HG03196 (cell line): ENCODE measurements around the gene CCDC85A.

ENCODE experiments used
- ATAC-seq: cut with Tn5 transposase; IDR thresholded peaks from one replicate; pipeline ENCODE4 v1.9.1; 2021; ENCODE audit not compliant: unreplicated experiment

The CCDC85A gene

DNA sequence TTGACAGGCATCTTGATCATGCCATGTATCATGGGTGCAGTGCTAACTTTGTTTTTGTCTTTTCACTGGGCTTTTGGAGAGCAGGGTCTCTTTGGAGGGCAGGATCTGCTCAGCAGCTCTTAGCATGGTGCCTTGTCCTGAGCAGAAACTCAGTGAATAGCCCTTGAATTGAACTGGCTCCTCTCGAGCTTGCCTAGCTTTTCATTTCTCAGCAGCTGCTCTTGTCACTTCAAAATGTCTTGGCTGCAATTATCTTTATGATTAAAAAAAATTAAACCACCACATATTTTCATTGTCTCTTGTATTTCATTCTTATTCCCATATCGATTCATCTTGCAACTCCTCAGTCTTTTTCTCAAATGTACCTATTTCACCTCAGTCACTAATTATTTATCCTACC, 50.5 kb downstream of the CCDC85A start:
- no peak for ATAC-seq

DNA sequence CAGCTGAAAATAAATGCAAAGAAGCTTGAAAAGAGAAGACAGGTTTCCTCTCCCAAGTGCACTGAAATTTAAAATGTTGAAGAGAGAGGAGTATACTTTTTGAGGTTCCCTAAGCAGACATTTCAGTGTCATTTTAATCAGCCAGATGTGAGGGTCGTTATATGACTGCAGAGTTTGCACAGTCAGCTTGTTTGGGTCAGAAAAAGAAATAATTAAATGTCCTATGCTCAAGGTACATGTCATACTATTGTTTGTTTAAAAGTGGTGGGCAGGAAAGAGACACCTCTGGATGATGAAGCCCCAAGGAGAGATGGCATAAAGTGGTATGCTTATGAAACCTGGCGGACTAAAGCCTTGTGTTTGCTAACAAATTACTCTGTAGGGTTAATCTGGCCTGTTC, 55.2 kb downstream of the CCDC85A start:
- no peak for ATAC-seq

DNA sequence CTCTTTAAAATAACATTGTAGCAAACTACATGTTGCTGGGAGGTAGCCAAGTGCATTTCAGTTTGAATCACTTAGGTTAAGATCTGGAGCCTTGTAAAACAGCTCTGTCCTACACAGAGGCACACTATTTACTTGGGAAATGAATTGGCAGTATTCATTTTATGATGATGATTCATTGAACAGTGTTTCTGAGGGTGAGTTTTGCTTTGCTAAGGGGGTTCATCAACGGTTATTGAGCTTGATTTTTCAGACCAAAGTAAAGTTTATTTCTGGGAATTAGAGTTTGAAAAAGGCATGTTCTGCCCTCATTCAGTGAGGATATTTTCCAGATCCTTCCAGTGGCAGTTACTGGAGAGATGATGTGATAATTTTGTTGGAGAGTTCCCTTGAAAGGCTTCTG, 55.6 kb downstream of the CCDC85A start:
- no peak for ATAC-seq

DNA sequence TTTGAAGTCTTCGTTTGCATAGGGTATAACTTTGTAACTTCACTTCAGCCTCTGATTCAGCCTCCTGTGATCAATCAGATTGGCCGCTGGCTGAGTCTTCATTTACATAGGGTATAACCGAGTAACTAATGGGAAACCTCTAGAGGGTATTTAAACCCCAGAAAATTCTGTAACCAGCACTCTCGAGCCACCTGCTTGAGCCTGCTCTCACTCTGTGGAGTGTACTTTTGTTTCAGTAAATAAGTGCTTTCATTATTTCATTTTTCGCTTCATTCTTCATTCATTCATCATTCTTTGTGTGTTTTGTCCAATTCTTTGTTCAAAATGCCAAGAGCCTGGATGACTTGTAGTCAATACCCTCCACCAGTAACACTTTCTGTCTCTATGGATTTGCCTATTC, 56.4 kb downstream of the CCDC85A start:
- ATAC-seq, result no peak

DNA sequence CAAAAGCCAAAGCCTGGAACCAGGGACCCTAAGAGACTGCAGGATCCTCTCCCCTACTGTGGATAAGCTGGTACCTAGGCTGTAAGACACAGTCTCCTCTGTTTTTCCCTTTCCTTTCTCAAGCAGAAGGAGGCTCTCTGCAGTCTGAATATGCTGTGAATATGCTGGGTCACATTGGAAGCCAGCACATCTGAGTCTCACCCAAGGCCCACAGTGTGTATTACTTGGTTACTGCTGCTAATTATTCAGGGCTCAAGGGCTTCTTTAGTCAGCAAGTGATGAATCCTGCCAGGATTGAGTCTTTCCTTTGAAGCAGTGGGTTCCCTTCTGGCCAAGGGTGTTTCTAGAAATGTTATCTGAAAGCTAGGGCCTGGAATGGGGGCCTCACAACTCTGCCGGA, 60.7 kb downstream of the CCDC85A start:
- no peak for ATAC-seq

DNA sequence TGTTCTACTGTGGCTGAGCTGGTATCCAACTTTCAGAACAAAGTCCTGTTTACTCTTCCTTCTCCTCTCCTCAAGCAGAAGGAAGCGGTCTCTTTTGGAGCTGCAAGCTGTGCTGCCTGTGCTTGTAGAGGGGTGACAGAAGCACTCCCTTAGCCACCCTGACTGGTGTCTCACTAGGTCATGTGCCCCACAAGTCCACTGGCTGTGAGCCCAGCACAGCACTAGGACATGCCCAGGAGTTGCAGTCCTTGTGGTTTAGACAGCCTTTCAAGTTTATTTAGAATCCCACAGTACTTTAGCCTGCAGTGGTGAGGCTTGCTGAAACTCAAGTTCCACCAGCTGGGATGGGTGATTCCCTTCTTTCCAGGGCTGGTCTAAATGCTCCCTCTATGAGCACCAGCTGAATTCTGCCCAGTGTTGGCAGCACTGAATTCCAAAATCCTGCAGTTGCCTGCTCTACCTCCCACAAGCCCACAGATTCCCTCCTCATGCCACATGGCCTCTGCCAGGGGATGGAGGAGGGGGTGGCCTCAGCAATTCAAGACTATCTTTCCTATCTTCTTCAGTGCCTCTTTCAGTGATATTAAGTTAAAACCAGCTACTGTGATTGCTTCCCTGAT, 61.2 kb downstream of the CCDC85A start:
- no peak for ATAC-seq

DNA sequence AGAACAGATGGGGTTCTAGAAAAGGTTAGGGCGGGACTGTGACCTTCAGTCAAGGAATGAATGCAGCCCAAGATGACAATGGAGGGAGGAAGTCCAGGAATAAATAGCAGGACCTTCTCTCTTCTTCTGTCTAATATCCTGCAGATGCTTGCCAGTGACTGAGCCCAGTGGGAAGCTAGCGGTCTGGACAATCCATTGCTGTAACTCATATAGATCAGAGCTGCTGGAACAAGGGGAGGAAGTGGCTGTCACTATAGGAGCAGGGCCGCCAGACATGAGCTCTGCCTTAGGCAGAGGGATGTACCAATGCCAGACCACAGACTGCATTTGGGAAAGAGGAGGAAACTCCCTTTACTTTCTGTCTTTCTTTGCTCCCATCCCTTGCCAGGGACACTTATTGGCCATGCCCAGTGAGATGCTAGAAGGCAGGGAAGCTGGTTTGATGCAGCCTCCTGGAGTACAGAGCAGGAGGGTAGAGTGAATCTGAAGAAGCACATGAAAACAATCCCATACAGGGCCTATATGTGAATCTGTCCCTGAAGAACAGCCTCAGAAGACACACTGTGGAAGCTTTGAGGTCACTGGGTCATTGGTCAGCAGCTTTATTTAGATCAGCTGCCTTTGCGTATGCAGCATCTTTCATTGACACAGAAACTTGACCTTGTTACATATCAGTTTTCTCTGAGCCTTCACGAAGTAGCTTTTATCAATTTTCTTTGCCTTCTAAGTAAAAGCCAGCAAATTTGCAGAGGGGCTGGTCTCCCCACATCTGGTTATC, 65.4 kb downstream of the CCDC85A start:
- no peak for ATAC-seq

DNA sequence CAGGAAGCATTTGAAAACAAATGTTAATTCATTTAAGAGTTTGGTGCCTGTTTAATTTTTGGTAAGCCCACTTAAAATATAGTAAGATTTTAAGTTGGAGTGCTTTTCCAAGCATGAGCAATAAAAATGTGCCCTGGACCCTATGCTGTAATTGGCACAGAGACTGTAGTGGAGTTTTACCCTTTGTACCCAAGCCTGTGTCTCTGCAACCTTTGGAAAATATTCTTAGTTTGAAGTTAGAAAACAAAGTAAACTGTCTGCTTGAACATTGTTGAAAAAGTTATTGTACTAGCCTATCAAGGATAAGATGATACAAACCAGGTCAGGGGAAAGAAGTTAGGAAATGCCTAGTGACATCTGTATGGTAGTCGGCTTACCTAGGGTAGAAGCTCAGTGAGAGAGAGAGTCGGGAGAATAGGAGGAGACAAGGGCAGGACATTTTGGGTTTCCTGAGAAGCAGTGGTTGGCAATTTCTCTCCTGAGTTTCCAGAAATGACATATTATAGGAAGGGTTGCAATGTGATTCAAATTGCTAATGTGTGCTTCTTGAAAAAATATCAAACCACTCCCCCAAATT, 66.5 kb downstream of the CCDC85A start:
- ATAC-seq, result no peak

DNA sequence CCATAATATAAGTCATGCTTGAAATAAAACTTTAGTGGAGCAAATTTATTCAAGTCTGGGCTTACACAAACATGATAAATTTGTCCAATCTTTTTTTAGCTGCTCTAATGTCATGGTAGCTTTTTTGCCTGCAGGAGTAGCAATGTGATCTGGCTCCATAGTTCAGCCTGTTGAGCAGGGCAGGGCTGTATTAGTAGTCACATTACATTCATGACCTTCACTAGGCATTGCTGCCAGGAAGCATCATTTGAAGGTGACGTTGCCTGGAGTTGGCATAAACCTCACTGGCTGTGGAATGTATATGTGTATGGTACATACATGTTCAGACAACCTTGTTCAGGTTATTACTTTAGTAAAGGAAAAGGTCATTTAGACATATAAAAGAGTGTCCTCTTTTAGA, 76.6 kb downstream of the CCDC85A start:
- no peak for ATAC-seq

DNA sequence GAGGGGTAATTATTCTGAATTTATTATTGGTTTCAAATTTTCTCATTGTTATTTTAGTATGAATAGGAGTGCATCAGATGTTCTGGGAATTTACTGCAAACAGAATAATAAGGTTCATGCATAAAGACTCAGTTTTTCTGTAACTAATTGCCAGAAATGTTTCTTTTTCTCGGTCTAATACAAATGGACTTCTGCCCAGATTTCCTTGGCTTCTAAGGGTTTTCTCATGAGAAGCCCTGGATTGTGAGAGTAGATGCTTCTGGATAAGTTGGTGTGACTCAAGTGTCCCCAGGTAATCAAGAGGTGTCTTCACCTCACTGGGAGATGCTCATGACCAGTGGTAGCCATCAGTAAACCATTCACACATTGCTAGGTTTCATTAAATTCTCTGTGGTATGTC, 78.5 kb downstream of the CCDC85A start:
- ATAC-seq, result no peak

DNA sequence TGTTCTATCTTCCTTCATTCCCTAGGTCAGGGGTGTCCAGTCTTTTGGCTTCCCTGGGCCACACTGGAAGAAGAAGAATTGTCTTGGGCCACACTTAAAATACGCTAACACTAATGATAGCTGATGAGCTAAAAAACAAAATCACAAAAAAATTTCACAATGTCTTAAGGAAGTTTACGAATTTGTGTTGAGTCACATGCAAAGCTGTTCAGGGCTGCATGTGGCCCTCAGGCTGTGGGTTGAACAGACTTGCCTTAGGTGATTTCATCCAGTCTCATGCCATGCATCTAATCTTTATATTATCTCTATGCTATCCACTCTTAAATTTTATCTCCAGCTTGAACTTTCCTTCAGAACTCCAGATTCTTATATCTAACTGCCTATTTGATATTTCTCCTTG, 80.1 kb downstream of the CCDC85A start:
- ATAC-seq, result no peak

DNA sequence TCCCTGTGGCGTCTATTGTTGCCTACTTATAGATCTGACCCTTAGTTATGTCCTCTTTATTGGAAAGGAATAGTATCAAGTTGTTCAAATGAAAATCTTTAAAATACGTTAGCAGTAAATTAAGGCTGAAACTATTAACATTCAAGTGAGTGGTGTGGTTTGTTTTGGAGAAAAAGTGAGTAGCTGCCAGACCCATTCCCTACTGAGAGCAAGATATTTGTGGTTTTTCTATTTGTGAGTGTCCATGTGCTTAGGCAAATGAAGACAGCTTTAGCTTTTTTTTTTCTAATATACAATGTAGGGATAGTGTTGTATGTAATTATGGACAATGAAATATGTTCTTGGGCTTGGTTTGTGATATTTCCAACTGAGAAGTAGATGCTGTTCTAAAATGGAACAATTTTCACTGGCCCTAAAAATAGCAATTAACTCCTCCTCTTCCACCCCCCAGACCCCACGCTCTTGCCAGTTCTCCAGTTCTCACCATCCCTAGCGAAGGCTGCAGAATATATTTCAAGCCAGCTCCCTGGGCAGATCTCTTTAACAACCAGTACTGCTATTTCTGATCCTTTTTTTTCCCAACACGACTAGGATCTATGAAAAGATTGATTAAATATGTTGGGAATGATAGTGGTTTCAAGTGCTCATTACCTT, 83.1 kb downstream of the CCDC85A start:
- no peak for ATAC-seq

DNA sequence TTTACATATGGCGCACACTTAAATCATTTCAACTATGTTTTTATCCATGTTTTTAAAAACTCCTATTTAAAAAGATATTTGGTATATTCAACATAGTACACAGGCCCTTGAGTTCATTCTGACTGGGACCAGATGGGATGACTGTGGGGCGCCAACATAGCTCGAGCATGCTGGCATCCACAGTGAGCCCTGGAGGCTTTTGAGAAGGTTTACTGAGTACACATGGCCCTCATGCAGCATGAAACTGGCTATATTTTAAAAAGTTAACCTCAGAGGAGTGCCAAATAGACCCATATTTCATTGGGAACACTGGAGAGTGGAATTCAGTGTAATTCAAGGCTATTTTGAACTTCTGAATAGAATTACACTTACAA, 83.6 kb downstream of the CCDC85A start:
- ATAC-seq, result no peak

DNA sequence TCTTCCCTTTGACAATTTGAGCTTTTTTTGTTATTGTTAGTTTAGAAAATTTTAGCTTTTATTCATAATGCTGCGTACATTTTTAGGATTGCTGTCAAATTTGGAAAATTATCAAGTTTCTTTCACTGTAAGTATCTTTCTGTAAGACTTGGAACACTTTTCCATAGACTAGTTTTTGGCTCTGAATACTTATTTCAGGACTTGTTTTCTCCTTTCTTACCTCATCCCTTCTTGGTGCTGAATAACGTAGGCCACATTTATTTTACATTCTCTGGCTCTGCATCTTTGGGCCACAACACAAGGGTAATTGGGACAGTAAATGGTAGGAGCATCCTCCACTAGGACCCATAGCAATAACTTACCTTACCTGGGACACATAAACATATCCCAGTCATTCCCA, 85.1 kb downstream of the CCDC85A start:
- no peak for ATAC-seq

DNA sequence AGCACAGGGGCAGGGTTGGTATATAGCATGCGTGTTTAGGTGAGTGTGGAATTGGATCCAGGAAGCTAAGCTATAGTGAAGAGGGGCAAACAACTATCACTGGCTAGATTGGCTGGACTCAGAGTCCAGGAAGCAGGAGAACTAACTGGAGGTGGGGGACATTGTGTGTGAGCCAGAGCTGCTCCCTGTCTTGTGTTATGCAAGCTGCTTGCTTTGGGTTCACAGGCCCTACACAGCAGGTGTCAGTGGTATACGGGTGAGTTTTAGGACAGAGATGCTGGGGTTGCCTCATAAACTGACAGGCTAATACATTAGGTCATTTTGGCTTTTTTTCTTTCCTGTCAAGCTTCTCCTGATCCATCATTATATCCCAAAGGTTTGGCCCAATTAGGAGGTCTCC, 87.5 kb downstream of the CCDC85A start:
- no peak for ATAC-seq

DNA sequence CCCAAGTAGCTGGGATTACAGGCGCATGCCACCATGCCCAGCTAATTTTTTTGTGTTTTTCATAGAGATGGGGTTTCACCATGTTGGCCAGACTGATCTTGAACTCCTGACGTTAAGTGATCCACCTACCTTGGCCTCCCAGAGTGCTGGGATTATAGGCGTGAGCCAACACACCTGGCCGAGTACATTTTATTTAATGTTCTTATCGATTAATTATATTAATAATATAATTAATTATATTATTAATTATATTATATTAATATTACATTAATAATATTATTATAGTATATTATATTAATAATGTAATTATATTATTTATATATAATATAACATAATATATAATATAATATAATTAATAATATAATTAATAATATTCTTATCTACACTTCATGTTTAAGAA, 101.4 kb downstream of the CCDC85A start:
- ATAC-seq, result no peak

DNA sequence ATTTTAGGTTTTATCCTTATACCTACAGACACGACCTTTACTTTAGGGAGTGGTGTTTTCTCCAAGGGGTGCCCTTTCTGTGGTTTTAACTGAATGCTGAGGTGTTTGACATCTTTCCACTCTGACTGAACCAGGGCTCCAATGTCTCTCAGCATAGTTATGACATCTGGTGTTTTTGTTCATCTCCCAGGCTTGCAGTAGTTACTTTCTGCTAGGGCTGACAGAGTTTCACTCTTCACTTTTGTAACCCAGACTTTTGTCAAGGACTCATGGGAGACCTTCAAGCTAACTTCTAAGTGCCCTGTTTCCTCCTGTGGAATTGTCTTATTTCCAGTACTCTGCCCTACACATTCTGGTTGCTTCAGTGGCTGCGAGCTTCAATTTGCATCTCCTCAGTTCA, 103.1 kb downstream of the CCDC85A start:
- no peak for ATAC-seq

DNA sequence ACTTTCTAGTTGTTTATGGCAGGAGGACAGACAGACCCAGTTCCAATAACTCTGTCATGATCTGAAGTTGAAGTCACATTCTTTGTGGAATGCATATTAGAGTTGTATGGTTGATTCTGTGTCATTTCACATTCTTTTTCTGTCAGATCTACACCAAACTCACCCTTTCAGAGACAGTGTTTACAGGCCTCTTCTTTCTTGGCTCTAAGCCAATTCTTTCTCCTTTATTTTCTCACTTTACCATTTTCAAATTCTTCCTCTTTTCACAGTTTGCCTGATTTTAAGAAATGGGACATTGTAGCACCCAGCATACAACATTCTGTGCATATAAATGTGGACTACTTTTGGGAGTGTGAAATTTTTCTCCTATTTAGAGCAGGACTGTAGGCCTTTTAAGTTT, 103.7 kb downstream of the CCDC85A start:
- ATAC-seq, result no peak

DNA sequence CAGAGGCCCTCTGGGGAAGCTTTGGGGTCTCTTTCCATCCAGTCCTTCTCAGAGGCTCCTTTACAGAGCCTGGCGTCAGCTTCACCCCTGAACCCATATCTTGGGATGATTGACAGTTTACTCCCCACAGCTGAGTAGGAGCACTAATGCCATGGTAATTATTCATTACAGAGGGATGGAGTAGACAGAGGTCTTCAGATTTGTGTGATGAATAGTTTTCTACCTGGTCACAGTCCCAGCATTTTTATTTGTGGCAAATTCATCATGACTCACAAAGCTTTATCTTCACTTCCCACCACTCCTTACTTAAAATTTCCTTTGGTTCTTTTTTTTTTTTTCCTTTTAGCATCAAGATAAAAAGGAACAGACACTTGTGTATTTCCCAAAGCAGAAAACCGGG, 104.2 kb downstream of the CCDC85A start:
- ATAC-seq, result no peak

DNA sequence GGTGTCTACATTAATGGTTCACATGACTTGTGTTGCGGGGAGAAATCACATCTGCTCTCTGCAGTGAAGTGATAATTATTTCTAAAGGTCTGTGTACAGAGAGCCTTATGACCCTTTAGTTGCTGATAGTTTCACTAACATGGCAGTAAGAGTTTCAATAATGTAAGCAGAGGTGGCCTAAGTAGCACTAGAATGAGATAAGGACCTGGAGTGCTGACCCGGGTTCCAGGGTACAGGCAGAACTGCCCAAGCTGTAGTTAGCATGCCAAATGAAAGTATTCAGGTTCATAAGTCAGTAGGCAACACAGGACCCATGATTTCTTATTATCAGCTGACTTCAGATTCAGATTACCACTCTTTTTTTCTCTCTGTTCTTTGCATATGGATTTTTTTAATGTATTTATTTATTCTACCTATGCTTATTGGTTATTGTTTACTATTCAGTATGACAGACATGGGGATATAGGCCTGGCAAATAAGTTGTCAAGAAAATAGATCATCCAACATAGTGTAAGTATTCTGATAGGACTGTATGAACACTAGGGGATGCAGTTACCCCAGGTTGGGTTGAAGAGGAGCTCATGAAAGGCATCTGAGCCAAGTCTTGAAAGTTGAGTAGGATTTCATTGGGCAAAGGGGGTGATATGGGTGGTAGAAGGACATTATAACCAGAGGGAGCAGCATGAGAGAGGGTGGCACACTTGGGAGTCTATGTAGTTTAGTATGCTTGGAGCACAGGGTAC, 105.2 kb downstream of the CCDC85A start:
- no peak for ATAC-seq

DNA sequence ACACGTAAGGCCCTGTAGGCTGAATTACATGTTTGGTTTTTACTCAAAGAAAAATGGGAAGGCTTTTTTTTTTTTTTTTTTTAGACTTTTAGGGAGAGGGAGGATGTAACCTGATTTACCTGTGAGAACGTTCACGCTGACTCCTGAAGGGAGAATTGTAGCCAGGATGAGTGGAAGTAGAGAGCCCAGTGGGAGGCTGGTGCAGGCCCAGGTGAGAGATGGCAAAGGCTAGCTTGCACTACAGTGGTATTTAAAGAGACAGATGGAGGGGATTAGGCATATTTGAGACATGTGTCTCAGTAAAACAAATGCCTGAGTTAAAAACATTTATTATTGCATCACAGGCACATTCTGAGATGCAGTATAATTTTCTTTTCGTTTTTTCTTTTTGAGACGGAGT, 107.9 kb downstream of the CCDC85A start:
- no peak for ATAC-seq
